ENCODE measurements around the gene KRT6C.

KRT6C gene

DNA sequence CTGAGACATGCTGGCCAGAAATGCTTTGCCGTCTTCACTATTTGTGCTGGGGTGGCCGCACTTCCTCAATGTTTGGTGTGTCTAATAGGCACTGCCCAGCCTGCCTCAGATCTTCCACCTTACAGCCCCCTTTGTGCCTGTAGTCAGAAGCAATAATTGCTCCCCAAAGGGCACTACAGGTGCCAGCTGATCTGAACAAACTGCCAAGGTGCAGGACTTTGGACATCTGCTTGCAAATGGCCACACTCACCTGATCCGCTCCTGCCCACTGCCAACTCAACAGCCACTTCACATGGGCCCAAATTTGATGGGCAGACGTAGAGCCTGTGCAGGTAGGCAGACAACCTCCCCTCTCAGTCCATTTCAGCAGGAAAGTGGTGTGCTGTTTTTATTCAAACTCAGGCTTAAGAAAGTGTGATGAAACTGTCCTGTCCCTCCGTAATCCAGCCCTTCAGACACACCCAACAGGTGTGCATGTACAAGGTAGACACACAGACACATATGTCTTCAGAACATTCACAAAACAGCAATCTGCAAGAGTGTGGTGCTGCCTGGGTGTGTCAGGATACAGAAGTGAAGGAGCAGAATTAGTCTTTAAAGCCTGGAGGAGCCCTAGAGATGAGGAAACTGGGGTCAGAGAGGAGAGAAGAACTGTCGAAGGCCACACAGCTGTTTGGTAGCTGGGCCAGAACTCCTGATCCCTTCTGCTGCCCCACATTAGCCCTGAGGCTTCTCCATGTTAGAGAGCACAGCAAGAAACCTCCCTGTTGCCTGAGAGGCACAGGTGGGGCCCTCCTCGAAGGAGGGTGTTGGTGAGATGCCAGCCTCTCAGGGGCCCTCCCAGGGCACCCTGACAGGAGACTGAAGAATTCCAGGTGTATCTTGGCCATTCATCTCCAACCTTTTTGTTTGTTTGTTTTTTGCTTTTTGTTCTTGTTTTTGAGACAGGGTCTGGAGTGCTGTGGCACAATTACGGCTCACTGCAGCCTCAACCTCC lies 35.0 kb downstream of the KRT6C start:
- TF ChIP-seq, protein P1, sequence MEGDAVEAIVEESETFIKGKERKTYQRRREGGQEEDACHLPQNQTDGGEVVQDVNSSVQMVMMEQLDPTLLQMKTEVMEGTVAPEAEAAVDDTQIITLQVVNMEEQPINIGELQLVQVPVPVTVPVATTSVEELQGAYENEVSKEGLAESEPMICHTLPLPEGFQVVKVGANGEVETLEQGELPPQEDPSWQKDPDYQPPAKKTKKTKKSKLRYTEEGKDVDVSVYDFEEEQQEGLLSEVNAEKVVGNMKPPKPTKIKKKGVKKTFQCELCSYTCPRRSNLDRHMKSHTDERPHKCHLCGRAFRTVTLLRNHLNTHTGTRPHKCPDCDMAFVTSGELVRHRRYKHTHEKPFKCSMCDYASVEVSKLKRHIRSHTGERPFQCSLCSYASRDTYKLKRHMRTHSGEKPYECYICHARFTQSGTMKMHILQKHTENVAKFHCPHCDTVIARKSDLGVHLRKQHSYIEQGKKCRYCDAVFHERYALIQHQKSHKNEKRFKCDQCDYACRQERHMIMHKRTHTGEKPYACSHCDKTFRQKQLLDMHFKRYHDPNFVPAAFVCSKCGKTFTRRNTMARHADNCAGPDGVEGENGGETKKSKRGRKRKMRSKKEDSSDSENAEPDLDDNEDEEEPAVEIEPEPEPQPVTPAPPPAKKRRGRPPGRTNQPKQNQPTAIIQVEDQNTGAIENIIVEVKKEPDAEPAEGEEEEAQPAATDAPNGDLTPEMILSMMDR (conservative IDR thresholded peaks at IDR 0.05; ENCODE audit: low read depth, low read length): no peak
- DNase-seq (ENCODE audit: low read depth): no peak
- H3K4me3 ChIP-seq (ENCODE audit: low read depth, low read length): no peak overlapping the region

DNA sequence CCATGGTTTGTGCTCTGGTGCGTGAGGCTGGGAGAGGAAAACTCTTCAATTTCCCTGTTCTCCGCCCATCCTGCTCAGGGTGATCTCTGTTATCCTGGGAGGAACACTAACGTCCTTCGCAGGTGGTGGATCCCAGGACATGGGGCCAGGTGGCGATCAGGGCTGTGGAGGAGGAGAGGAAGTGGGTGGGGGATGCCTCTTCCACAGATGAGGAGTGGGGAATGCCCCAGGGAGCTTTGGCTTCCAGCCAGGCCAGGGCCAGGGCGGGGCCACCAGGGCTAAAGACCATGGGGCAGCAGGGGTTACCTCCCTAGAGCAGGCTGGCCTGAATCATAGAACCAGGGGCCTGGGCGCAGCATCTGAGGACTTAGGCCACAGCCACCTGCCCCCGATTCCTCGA lies 36.1 kb downstream of the KRT6C start:
- TF ChIP-seq, protein P1 (conservative IDR thresholded peaks at IDR 0.05; ENCODE audit: low read depth, low read length): no peak

DNA sequence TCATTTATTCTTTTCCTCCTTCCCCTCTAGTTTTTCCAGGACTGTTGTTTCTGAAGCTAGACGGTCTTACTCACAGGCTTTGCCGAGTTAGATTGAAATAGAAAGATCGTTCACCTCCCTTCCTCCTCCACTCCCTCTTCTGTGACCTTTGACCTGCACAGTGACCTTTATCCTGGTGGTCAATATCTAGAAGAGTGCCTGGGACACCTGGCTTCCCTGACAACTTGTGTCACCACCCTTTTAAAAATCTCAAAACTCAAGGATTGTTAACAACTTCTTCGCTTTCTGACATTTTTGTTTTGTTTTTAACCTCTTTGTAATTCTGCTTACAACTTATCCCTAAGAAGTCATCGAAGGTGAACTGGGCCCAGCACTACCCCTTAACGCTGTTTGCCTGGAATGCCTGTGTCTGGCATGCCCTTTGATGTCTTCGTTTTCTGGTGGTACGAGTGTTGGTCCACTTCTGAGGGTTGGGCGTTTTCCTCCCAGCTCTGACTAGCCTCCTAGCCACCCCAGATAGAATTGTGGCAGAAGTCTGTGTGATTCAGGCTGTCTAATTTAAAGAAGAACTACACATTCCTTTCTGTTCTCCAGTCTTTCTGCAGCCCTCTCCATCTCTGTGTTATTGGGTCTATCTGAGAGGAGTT lies 36.7 kb downstream of the KRT6C start:
- TF ChIP-seq, protein P1 (conservative IDR thresholded peaks at IDR 0.05; ENCODE audit: low read depth, low read length): no peak
- no peak for DNase-seq (ENCODE audit: low read depth)
- H3K4me3 ChIP-seq (ENCODE audit: low read depth, low read length): no peak overlapping the region

More for the DNA sequence above, 36.1 kb downstream of the KRT6C start:
- no peak for DNase-seq (ENCODE audit: low read depth)
- no peak overlapping the region for H3K4me3 ChIP-seq (ENCODE audit: low read depth, low read length)

DNA sequence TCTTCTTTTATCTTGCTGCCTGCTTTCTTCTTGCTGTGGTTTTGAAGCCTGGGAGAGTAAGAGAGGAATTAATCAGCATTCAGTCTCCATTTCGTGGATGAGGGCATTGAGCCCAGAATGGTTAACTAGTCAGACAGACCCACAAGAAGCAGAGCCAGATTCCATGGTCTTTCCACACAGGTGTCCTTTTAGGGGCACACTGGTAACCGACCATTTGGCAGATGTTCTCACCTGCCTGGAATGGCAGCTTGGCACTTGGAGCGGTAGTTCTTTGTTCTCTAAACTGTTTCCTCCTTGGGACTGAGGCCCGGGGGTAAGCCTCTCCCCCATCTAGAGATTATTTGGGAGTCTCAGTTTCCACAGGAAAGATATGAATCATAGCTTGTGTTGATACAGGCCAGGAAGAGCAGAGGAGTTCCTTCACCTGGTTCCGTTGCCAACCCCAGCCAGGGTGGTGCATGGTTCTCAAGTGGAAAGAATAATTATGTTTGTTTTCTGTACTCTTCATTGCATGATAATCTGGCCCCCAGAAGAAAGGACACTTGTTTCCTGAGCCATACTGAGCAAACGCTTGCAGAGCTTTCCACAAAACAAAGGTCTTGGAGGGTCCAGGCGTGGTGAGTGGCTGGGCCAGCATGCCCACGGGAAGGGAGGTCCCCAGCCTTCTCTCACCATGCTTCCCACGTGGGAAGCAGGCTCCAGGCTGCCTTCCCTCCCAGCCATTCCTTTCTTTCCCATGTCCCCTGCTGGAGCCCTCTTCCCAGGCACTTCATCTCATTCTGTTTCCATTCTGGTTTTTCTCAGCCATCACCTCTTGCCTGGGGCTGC lies 37.4 kb downstream of the KRT6C start:
- TF ChIP-seq, protein P1 (conservative IDR thresholded peaks at IDR 0.05; ENCODE audit: low read depth, low read length): no peak
- DNase-seq (ENCODE audit: low read depth): no peak
- H3K4me3 ChIP-seq (ENCODE audit: low read depth, low read length): no peak overlapping the region

DNA sequence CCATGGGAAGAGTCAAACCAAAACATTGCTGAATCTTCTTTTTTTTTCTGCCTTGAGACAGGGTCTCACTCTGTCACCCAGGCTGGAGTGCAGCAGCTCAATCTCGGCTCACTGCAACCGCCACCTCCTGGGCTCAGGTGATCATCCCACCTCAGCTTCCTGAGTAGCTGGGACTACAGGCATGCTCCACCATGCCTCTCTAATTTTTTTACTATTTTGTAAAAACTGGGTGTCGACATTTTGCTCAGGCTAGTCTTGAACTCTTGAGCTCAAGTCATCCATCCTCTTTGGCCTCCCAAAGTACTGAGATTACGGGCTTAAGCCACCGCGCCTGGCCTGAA lies 38.0 kb downstream of the KRT6C start:
- no peak overlapping the region for H3K4me3 ChIP-seq (ENCODE audit: low read depth, low read length)
- TF ChIP-seq, protein P1 (conservative IDR thresholded peaks at IDR 0.05; ENCODE audit: low read depth, low read length): no peak
- no peak for DNase-seq (ENCODE audit: low read depth)

DNA sequence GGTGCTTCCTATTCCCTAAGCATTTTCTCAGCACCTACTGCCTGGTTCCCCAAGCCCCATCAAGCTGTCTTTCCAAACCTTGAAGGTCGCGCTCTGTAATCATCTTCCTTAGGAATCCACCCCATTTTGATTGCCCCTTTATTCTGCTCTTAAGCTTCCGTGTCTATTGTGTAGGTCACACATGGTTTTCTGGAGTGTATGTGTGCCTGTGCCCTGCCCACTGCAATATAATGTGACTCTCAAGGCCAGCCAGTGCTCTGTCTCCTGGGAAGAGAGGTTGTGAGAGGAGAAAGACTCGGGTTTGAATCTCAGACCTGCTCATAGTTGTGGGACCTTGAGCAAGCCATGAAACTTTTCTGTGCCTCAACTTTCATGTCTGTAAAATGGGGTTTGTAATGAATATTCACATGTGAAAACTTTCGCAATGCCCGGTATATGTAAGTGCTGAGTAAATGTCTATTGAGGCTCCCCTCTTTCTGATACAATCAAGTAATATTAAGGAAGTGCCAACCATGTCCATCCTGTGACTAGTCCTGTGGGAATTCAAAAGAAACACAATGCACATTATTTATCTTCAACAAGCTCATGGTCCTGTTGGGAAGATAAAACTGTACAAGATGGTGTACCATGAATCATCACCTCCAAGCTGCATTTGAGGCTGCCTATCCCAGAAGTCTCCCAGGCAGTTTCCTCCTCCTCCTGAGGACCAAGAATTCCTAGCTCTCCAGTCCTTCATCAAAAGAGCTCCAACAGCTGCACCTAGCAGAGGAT lies 38.7 kb downstream of the KRT6C start:
- no peak overlapping the region for H3K4me3 ChIP-seq (ENCODE audit: low read depth, low read length)
- no peak for DNase-seq (ENCODE audit: low read depth)
- TF ChIP-seq, protein P1 (conservative IDR thresholded peaks at IDR 0.05; ENCODE audit: low read depth, low read length): no peak
